Measurements from ENCODE around the gene KCTD16. TPM values are rescaled to one million over a fixed set of nuclear protein-coding genes. Genes with fewer than 3 reads are reported as not detected.

Gene KCTD16
- total and polyA plus RNA-seq, 2 experiments from 2014 or later, result 0.45 to 3.4 TPM

- DNase-seq (ENCODE audit: low spot score), result no peak
- peaks cover 9% of the 10 kb centered on the region for H3K4me1 ChIP-seq (ENCODE audit: insufficient read depth)
- WGBS (ENCODE audit: low lambda C conversion rate, missing lambda C conversion rate), result 85% methylated on average over 4 of the region's 4 CpGs
- no peaks in the 10 kb centered on the region for H3K27me3 ChIP-seq
- TF ChIP-seq CTCF (IDR thresholded peaks at IDR 0.05; ENCODE audit: poor library complexity) (no peak), EZH2phosphoT487 (IDR thresholded peaks at IDR 0.05; ENCODE audit: low read depth, severe bottlenecking, unreplicated experiment) (no peak)
- H4K20me1 ChIP-seq (ENCODE audit: insufficient read depth, poor library complexity, severe bottlenecking), result no peaks in the 10 kb centered on the region
- H3K9me2 ChIP-seq (replicated peaks; ENCODE audit: insufficient read depth), result no peaks in the 10 kb centered on the region
- peak overlapping the region; percentile 80 for H3K4me2 ChIP-seq
- no peak overlapping the region for H3K27ac ChIP-seq
- H3K79me2 ChIP-seq, result no peaks in the 10 kb centered on the region
- H2AFZ ChIP-seq, result no peak overlapping the region
- no peaks in the 10 kb centered on the region for H3K36me3 ChIP-seq (replicated peaks; ENCODE audit: insufficient read depth, low read depth)
- H3K4me3 ChIP-seq, result no peak overlapping the region
- no peaks in the 10 kb centered on the region for H3K9me3 ChIP-seq (ENCODE audit: low read depth)
These were observed 38.7 kb downstream of the KCTD16 start for GRCh38 chr5:144209361-144209760.

DNA sequence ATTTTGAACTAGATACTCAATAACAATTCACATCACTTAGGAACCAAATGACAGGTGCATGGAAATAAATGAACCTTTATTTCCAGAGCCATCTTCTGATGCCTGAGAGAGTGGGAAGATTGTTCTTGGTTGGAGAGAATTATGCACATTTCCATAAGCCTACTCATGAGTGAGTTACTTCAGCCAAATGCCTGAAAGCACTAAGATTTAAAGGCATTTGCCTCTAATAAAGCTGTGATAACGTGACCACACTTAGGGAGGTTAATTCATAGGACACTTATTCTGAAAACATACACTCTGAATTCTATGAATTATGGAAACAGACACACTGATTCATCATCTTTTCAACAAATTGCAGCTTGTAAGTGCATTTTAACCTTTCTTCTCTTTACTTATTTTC is 40.0 kb downstream of the KCTD16 start:
- 53% methylated on average over 1 of the region's 1 CpG for WGBS (ENCODE audit: low lambda C conversion rate, missing lambda C conversion rate)
- TF ChIP-seq CTCF (IDR thresholded peaks at IDR 0.05; ENCODE audit: poor library complexity), result no peak
- TF ChIP-seq EZH2phosphoT487 (IDR thresholded peaks at IDR 0.05; ENCODE audit: low read depth, severe bottlenecking, unreplicated experiment), result no peak
- TF ChIP-seq EZH2 (IDR thresholded peaks at IDR 0.05; ENCODE audit: borderline replicate concordance), result no peak

GRCh38 chr5:144219869-144220268 is 49.2 kb downstream of the KCTD16 start:
- Histone ChIP-seq H3K4me1 (ENCODE audit: insufficient read depth) (no peaks in the 10 kb centered on the region), H3K9me2 (replicated peaks; ENCODE audit: insufficient read depth) (no peaks in the 10 kb centered on the region), H3K36me3 (replicated peaks; ENCODE audit: insufficient read depth, low read depth) (no peaks in the 10 kb centered on the region), H2AFZ (no peak overlapping the region), H3K27ac (no peak overlapping the region), H3K4me2 (no peak overlapping the region), H3K27me3 (no peaks in the 10 kb centered on the region), H4K20me1 (ENCODE audit: insufficient read depth, poor library complexity, severe bottlenecking) (no peaks in the 10 kb centered on the region), H3K4me3 (no peak overlapping the region), H3K9me3 (ENCODE audit: low read depth) (no peaks in the 10 kb centered on the region), H3K79me2 (no peaks in the 10 kb centered on the region)
- TF ChIP-seq EZH2phosphoT487 (IDR thresholded peaks at IDR 0.05; ENCODE audit: low read depth, severe bottlenecking, unreplicated experiment), result no peak
- WGBS (ENCODE audit: low lambda C conversion rate, missing lambda C conversion rate), result 81% methylated on average over 3 of the region's 3 CpGs
- DNase-seq (ENCODE audit: low spot score), result no peak

More for the DNA sequence above, 40.0 kb downstream of the KCTD16 start:
- Histone ChIP-seq H3K27ac (no peak overlapping the region), H3K4me3 (no peak overlapping the region), H3K36me3 (replicated peaks; ENCODE audit: insufficient read depth, low read depth) (no peaks in the 10 kb centered on the region), H3K9me3 (ENCODE audit: low read depth) (no peaks in the 10 kb centered on the region), H2AFZ (no peak overlapping the region), H3K79me2 (no peaks in the 10 kb centered on the region), H3K27me3 (no peaks in the 10 kb centered on the region), H3K9me2 (replicated peaks; ENCODE audit: insufficient read depth) (no peaks in the 10 kb centered on the region), H3K4me1 (ENCODE audit: insufficient read depth) (no peaks in the 10 kb centered on the region), H3K4me2 (no peak overlapping the region), H4K20me1 (ENCODE audit: insufficient read depth, poor library complexity, severe bottlenecking) (no peaks in the 10 kb centered on the region)
- no peak for DNase-seq (ENCODE audit: low spot score)

DNA sequence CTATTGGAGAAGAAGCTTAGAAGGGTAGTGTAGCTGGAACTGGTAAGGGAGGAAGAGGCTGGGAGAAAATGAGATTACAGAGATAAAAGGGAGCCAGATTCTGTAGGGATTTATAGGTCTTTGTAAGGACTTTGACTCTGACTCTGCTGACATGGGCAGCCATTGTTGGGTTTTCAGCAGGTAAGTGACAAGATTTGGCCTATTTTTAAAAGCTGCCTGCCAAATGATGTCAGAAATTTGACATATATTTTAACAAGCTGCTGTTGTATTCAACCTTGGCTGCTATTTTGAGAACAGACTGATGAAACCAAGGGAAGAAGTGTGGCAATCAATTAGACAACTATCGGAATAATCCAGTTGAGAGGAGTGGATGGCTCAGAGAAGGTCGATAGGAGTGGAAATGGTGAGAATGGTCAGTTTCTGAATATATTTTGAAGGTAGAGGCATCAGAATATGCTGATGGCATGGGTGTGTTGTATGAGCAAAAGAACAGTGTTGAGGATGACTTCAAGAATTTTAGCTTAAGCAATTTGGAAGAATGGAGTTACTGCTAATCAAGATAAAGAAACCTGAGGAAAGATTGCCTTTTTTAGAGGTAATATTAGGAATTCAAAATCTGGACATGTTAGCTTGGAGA is 56.8 kb downstream of the KCTD16 start:
- H3K9me2 ChIP-seq (replicated peaks; ENCODE audit: insufficient read depth), result no peaks in the 10 kb centered on the region
- no peak overlapping the region for H3K27ac ChIP-seq
- WGBS (ENCODE audit: low lambda C conversion rate, missing lambda C conversion rate), result 85% methylated on average over 2 of the region's 2 CpGs
- no peak for DNase-seq (ENCODE audit: low spot score)
- H4K20me1 ChIP-seq (ENCODE audit: insufficient read depth, poor library complexity, severe bottlenecking), result no peaks in the 10 kb centered on the region
- no peak overlapping the region for H3K4me2 ChIP-seq
- no peaks in the 10 kb centered on the region for H3K27me3 ChIP-seq
- H3K36me3 ChIP-seq (replicated peaks; ENCODE audit: insufficient read depth, low read depth), result no peaks in the 10 kb centered on the region
- TF ChIP-seq EZH2phosphoT487 (IDR thresholded peaks at IDR 0.05; ENCODE audit: low read depth, severe bottlenecking, unreplicated experiment) (no peak), EZH2 (IDR thresholded peaks at IDR 0.05; ENCODE audit: borderline replicate concordance) (no peak), CTCF (IDR thresholded peaks at IDR 0.05; ENCODE audit: poor library complexity) (no peak)
- no peak overlapping the region for H3K4me3 ChIP-seq
- no peaks in the 10 kb centered on the region for H3K79me2 ChIP-seq
- no peaks in the 10 kb centered on the region for H3K9me3 ChIP-seq (ENCODE audit: low read depth)
- no peaks in the 10 kb centered on the region for H3K4me1 ChIP-seq (ENCODE audit: insufficient read depth)
- no peak overlapping the region for H2AFZ ChIP-seq
